ENCODE results near the gene KHDC4.

DNA sequence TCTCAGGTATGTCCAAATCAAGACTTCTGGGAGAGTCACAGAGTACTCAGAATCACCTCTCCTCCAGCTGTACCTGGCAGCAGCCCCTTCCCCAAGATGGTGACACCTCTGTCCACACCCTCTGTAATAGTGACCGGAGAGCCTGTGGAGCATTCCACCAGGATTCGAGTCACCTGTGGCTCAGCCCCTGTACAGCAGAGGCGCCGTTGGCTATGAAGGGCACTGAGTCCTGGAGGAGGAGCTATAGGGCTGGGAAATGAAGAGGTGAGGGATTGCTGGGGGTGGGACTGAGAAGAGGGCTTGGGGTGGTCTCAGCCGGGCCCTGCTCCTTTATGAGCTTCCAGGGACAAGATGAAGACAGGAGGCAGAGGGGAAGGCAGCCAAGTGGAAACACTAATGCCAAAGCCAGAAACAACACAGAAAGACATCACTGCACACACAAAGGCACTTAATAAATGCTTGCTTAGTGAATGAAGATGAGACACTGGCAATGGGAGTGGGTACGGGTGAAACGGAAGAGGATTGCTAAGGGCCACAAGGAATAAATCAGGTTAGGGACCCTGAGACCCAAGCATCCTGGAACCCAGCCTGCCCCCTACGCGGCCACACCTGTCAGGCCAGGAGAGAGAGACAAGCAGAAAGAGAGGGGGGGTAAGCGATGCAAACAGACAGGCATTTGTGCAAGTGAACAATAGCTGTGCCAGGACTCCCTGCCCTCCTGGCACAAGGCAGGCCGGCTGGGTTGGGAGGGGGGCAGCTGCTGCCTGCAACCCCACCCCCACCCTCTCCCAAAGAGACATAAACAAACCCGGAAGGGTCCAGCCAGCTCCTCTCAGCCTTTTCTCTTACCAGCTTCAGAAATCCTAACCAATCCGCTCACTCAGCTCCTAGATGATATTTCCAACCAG is 40.2 kb upstream of the KHDC4 start:
- TF ChIP-seq, protein P1, sequence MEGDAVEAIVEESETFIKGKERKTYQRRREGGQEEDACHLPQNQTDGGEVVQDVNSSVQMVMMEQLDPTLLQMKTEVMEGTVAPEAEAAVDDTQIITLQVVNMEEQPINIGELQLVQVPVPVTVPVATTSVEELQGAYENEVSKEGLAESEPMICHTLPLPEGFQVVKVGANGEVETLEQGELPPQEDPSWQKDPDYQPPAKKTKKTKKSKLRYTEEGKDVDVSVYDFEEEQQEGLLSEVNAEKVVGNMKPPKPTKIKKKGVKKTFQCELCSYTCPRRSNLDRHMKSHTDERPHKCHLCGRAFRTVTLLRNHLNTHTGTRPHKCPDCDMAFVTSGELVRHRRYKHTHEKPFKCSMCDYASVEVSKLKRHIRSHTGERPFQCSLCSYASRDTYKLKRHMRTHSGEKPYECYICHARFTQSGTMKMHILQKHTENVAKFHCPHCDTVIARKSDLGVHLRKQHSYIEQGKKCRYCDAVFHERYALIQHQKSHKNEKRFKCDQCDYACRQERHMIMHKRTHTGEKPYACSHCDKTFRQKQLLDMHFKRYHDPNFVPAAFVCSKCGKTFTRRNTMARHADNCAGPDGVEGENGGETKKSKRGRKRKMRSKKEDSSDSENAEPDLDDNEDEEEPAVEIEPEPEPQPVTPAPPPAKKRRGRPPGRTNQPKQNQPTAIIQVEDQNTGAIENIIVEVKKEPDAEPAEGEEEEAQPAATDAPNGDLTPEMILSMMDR (IDR thresholded peaks at IDR 0.05; ENCODE audit: extremely low read depth in 1 of 2, insufficient read depth in 1 of 2, low read depth in 1 of 2, low read length in 2 of 2): no peak
- TF ChIP-seq POLR2AphosphoS5 (IDR thresholded peaks at IDR 0.05; ENCODE audit: insufficient read depth, low read depth, low read length) (no peak), EZH2 (IDR thresholded peaks at IDR 0.05; ENCODE audit: borderline replicate concordance, low read depth, low read length, severe bottlenecking) (no peak), POLR2A (IDR thresholded peaks at IDR 0.05; ENCODE audit: low read depth, low read length) (no peak), MYC (IDR thresholded peaks at IDR 0.05; ENCODE audit: low read depth, low read length) (no peak), FOS (IDR thresholded peaks at IDR 0.05; ENCODE audit: borderline replicate concordance, insufficient read depth, low read length) (no peak), JUN (IDR thresholded peaks at IDR 0.05; ENCODE audit: borderline replicate concordance, insufficient read depth, insufficient read length, low read depth) (no peak), GATA2 (IDR thresholded peaks at IDR 0.05; ENCODE audit: insufficient read depth, insufficient read length, low read depth, low read length) (no peak)
- TF ChIP-seq, protein P2, sequence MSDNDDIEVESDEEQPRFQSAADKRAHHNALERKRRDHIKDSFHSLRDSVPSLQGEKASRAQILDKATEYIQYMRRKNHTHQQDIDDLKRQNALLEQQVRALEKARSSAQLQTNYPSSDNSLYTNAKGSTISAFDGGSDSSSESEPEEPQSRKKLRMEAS (IDR thresholded peaks at IDR 0.05; ENCODE audit: insufficient read depth, insufficient read length): no peak

All from endothelial cell of umbilical vein (primary cell).